Middle frontal gyrus (tissue), 1 donor: ENCODE data around the gene CCN5.
"Not testable (repeated sequence)": the region's sequence is repeated elsewhere in the genome, so short reads cannot be mapped to it uniquely, and the experiment has no call there.

ENCODE experiments used
- DNase-seq: peaks from one replicate; pipeline ENCODE4 v3.0.0-alpha.2; 2015; ENCODE audit warnings: low spot score; ENCODE audit errors: extremely low spot score

The CCN5 gene, protein sequence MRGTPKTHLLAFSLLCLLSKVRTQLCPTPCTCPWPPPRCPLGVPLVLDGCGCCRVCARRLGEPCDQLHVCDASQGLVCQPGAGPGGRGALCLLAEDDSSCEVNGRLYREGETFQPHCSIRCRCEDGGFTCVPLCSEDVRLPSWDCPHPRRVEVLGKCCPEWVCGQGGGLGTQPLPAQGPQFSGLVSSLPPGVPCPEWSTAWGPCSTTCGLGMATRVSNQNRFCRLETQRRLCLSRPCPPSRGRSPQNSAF

DNA sequence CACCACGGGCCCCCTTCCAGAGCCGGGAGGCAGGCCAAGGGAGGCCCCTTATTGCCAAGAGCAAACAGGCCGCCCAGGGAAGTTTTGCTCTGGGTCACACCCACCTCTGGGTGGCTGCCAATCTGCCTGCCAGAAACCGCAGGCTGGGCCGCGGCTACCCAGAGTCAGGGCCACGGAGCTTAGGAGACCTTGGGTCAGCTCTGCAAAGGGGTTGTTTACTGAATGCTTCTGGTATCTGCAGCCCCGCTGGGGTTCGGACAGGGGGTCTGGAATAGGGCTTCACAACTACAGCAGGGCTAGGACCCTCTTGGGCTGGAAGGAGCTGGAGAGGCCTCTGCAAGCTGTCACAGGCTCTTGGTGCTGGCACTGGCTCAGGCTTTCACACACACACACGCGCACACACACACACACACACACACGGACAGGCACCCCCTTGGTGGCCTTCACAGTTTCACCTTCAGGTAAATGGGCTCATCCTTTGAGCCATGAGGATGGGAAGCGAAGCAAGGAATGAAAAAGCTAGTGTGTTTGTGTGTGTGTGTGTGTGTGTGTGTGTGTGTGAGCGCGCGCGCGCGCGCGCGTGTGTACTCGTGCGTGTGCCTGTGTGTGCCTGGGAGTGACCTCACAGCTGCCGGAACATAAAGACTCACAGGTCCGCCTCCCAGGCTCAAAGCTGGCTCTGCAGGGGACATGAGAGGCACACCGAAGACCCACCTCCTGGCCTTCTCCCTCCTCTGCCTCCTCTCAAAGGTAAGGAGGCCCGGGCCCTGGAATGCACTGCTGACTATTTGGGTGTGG lies at the start of gene CCN5:
CCN5 (plus strand) TSS at position 669 of the 798 bp plus-strand sequence; CDS start at position 691, 22 bp downstream.
- DNase-seq = peak; percentile 60

DNA sequence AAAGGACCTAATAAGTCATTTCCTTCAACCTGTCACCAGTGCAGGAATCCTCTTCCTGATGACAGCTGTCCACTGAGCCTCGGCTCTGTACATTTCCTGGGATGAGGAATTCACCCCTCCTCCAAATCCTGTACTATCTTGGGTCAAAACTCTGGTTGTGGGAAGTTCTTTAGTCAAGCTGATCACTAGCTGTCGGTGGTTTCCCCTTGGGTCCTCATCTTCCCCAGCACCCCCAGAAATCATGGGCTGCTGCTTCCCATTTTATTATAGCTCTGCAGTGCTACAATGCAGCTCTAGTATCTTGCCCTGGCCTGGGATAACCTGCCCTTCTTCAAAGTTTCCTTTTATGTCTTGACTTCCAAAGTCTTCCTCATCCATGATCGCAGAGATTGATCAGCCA lies 49.1 kb upstream of the CCN5 start:
- no peak for DNase-seq

- DNase-seq = not testable (repeated sequence)
These were observed 44.3 kb upstream of the CCN5 start for GRCh38 chr20:44670851-44671250.

GRCh38 chr20:44671541-44671940 lies 43.6 kb upstream of the CCN5 start:
- DNase-seq = not testable (repeated sequence)

- not testable (repeated sequence) for DNase-seq
These were observed 42.8 kb upstream of the CCN5 start for GRCh38 chr20:44672318-44672902.

- no peak for DNase-seq
These were observed 36.9 kb upstream of the CCN5 start for GRCh38 chr20:44678242-44678641.

GRCh38 chr20:44678990-44679611 lies 36.1 kb upstream of the CCN5 start:
- DNase-seq = no peak

GRCh38 chr20:44681796-44682566 lies 33.2 kb upstream of the CCN5 start:
- DNase-seq = no peak

GRCh38 chr20:44683263-44684046 lies 31.7 kb upstream of the CCN5 start:
- DNase-seq = no peak

DNA sequence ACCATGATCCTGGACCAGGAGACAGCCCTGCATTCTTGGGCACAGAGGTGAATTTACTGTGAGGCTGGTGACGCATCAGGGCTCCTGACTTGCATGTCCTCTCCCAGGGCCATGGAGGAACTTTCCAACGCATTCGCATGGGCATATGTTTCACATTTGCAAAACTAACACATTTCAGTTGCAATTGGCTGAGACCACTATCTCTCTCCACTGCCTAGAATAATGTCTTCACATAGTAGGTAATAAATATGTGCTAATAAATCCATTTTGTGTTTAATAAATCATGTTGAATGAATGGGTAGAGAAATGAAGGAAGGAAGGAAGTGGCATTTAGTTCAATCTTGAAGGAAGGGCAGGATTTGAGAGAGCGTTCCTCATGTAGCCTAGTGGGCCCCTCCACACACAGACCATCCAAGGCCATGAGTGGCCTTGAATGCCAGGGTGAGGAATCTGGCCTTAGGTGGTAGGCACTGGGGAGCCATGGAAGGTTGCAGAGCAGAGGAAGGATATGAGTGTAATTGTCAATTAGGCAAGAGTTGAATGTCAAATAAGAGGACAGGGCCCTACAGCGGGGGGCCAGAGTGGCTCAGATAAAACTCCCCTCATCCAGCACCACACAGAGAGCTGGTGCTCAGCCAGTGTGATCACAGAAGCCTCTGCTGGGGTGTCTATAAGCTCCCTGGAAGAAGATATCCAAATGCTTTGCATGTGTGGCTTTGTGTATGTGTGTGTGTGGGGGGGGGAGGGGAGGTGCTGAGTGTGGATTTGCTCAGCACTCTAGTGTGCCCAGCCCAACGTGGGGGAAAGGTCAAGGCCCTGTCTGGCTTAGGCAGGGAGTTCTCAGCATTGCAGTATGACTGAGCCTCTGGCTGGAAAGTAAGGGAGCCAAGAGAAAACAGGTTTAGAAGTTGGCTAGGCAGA lies 30.9 kb upstream of the CCN5 start:
- no peak for DNase-seq

GRCh38 chr20:44686934-44687333 lies 28.2 kb upstream of the CCN5 start:
- no peak for DNase-seq

DNA sequence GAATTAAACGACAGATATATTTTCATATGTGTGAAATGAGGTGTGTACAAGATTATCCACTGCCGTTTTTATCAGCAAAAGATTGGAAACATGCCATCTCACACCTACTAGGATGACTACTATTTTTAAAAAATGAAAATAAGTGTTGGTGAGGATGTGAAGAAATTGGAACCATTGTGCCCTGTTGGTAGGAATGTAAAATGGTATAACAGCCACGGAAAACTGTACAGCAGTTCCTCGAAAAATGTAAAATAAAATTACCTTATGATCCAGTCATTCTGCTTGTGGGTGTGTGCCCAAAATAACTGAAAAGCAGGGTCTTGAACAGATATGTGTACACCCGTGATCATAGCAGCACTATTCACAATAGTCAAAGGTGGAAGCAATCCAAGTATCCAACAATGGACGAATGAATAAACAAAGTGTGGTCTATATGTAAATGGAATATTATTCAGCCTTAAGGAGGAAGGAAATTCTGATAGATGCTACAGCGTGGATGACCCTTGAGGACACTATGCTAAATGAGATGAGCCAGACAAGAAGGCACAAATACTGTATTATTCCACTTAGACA lies 27.0 kb upstream of the CCN5 start:
- no peak for DNase-seq

- DNase-seq = no peak
These were observed 25.4 kb upstream of the CCN5 start for GRCh38 chr20:44689809-44690208.

DNA sequence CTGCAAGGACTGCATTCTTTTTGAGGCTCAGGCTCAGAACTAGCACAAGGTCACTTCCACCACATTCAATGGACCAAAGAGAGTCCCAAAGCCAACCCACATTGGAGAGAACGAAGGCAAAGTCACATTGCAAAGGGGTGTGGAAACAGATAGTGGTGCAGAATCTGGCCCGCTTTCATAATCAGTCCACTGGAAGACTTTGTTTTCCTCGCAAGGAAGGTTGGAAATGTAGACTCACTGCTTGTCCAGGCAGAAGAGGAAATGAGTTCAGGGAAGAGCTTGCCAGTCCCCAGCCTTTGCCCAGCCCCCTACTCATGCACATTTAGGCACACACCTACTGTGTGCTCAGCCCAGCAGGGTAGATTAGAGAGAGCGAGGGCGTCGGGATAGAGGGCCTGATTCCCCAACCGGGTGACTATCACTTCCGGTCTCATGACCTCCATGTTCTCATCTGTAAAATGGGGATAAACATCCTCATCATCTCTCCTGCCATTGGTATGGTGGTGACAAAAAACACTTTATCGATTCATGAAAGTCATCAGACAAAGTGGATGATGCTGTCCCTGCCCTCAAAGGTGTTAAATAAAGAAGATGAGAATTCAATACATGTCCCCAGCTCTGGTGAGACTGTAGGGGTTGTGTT lies 24.3 kb upstream of the CCN5 start:
- DNase-seq = no peak

DNA sequence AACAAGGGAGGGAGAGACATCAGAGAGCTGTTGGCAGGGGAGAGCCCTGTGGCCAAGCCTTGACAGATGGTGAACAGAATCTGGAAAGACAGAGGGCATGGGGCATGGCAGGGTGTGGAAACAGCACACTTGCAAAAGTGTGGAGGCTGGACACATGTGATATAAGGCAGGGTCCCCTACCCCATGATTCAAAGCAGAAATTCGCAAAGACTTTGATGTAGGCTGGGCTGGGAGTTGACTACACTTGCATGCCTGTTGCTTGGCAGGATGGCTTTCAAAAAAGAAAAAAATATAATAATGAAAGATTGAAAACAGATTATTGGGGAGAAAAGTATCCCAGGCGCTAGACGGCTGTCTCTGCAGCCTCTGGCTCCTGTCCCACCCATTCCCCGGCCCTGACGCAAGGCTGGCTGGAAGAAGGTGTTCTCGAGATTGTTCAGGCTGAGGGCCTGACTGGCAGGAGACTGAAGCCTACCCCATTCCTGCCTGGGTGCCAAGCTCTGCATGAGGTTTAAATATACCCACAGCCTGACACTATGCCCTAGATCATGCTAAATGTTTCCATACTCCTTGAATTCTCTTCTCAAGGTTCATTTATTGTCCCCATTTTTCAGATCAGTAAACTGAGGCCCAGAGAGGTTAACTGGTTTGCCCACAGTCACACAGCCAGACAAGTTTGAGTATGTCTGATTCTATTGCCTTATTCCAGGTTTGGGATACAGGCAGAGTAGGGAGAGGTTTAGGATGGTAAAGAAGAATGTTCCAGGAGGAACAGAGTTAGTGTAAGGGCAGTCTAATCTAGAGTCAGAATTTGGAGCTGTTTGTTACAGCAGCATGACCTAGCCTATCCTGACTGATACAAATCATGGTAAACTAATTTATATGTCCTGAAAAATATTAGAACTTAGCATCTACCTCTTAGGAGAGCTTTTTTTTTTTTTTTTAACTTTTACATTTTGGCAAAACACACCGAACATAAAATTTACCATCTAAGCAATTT lies 23.4 kb upstream of the CCN5 start:
- no peak for DNase-seq

- DNase-seq = no peak
These were observed 22.2 kb upstream of the CCN5 start for GRCh38 chr20:44692932-44693480.

DNA sequence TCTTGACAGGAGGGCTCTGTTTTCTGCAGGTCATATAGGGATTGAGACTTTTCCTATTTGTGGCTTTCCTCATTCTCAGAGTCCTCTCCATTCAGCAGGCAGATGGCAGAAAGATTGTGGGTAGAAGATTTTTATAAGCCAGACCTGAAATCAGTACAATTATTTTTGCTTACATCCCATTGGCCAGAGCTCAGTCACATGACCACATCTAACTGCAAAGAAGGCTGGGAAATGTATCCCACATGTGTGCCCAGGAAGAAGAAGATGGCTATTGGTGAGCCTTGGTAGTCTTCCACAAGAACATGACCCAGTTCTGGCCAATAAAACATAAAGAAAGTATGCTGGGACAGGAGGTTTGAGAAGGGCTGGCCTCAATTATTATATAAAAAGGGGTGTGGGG lies 21.5 kb upstream of the CCN5 start:
- DNase-seq = no peak
